ENCODE data around the gene RPS6KB1.
"Not testable (repeated sequence)": the region's sequence is repeated elsewhere in the genome, so short reads cannot be mapped to it uniquely, and the experiment has no call there.

Gene RPS6KB1

GRCh38 chr17:59941131-59941530 is 48.2 kb downstream of the RPS6KB1 start:
- no peak for TF ChIP-seq POLR2A (IDR thresholded peaks at IDR 0.05; ENCODE audit: low read depth, low read length)
- FAIRE-seq, result no peak
- DNase-seq (ENCODE audit: insufficient read length, low spot score), result no peak

DNA sequence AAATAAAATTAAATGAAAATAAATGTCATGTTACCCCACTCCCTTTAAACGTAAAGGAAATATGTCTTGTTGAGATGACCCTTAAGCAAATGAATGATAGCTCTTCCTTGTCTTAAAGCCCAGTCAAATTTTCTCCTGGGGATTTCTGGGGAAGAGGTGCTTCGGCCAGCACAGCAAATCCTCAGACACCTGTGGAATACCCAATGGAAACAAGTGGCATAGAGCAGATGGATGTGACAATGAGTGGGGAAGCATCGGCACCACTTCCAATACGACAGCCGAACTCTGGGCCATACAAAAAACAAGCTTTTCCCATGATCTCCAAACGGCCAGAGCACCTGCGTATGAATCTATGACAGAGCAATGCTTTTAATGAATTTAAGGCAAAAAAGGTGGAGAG is 53.5 kb downstream of the RPS6KB1 start:
- not testable (repeated sequence) for DNase-seq (ENCODE audit: insufficient read length, low spot score); FAIRE-seq

DNA sequence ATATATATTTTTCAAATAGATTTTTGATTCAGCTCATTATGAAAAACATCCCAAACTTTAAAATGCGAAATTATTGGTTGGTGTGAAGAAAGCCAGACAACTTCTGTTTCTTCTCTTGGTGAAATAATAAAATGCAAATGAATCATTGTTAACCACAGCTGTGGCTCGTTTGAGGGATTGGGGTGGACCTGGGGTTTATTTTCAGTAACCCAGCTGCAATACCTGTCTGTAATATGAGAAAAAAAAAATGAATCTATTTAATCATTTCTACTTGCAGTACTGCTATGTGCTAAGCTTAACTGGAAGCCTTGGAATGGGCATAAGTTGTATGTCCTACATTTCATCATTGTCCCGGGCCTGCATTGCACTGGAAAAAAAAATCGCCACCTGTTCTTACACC is 54.4 kb downstream of the RPS6KB1 start:
- peak; percentile 57 for FAIRE-seq
- DNase-seq (ENCODE audit: insufficient read length, low spot score), result not testable (repeated sequence)

GRCh38 chr17:59950049-59950448 is 57.1 kb downstream of the RPS6KB1 start:
- no peak for TF ChIP-seq POLR2A (IDR thresholded peaks at IDR 0.05; ENCODE audit: low read depth, low read length)
- FAIRE-seq (no peak), DNase-seq (ENCODE audit: insufficient read length, low spot score) (no peak)

- FAIRE-seq (no peak), DNase-seq (ENCODE audit: insufficient read length, low spot score) (no peak)
- no peak for TF ChIP-seq POLR2A (IDR thresholded peaks at IDR 0.05; ENCODE audit: low read depth, low read length)
Measured at GRCh38 chr17:59954856-59955255, 61.9 kb downstream of the RPS6KB1 start.

DNA sequence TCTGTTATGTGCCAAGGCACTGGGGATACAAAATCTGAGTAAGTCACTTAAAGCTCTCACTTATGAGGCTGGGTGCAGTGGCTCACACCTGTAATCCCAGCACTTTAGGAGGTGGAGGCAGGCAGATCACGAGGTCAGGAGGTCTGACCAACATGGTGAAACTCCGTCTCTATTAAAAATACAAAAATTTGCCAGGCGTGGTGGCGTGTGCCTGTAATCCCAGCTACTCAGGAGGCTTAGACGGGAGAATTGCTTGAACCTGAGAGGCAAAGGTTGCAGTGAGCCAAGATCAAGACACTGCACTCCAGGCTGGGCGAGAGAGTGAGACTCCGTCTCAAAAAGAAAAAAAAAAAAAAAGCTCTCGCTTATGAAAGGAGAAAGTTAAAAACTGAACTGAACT is 66.7 kb downstream of the RPS6KB1 start:
- not testable (repeated sequence) for DNase-seq (ENCODE audit: insufficient read length, low spot score); FAIRE-seq

DNA sequence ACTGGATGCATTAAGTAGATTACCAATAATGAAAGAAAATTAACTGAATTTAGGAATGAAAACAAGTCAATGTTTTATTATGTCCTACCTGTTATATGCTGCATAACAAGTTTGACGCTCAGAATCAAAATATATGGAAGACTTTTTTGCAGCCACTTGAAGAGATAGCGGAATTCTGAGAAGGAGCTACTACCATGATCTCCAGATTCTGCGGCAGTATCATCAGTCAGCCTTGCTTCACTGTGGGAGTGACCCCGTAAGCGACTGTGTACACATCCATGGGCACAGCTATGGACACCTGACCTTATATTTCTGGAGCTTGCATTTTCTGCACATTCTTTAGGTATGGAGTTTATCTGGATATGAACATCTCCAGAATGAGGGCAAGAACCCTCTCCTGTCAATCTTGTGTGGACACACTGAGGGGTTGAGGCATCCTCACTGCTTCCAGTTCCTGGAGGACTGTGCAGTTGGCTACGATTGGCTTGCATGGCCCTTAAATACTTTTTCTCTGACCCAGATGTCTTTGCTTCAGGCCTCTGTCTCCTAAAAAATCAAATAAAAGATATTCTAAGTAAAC is 69.9 kb downstream of the RPS6KB1 start:
- DNase-seq (ENCODE audit: insufficient read length, low spot score) (no peak), FAIRE-seq (no peak)
- TF ChIP-seq POLR2A (IDR thresholded peaks at IDR 0.05; ENCODE audit: low read depth, low read length), result no peak

- FAIRE-seq (no peak), DNase-seq (ENCODE audit: insufficient read length, low spot score) (peak; percentile 53)
- TF ChIP-seq POLR2A (IDR thresholded peaks at IDR 0.05; ENCODE audit: low read depth, low read length), result no peak
Measured at GRCh38 chr17:59963738-59964481, 71.0 kb downstream of the RPS6KB1 start.

DNA sequence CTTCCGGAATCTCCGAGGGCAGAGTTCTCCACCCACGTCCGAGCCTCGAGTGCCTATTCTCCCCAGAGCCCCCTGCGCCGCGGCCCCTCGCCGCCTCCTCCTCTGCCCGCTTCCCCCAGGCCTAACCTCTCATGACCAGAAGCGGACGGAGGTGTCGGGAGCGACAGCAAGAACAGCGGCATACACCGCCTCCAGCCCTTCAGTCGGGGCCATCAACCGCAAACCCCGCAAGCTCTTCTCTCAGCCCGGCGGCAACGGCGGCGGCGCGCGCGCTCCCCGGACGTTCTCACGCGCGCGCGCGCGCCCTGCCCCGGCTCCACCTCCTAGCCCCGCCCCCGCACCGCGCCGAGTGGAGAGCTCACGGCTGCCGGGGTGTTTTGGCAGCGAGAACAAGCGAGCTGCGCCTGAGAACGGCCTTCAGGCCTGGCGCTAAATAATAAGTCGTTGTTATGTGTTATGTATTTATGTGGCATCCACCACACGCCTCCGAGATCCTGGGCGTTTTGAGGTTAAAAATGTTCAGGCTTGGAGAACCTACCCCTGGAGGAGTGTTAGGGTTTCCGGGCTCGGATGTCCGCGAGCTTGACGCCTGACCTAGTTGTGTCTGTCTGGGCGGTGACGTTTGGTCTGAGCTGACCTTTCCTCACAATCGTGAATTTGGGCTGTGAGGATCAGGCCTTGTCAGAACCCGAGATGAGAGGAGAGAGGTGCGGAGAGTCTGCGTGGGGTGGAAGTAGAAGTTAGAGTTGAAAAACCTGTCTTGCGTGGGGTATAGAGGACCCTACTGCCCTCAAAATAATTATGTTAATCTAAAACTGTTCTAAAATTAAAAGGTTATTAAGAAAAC is 71.8 kb downstream of the RPS6KB1 start, which contains the start of gene RNFT1:
RNFT1 (minus strand) TSS at position 259 of the 847 bp plus-strand sequence; CDS start at position 182, 77 bp downstream.
- no peak for FAIRE-seq
- peak; percentile 89 for DNase-seq (ENCODE audit: insufficient read length, low spot score)
- peak; percentile 87 for TF ChIP-seq POLR2A (IDR thresholded peaks at IDR 0.05; ENCODE audit: low read depth, low read length)

- not testable (repeated sequence) for FAIRE-seq
Measured at GRCh38 chr17:59971771-59972170, 78.8 kb downstream of the RPS6KB1 start.

DNA sequence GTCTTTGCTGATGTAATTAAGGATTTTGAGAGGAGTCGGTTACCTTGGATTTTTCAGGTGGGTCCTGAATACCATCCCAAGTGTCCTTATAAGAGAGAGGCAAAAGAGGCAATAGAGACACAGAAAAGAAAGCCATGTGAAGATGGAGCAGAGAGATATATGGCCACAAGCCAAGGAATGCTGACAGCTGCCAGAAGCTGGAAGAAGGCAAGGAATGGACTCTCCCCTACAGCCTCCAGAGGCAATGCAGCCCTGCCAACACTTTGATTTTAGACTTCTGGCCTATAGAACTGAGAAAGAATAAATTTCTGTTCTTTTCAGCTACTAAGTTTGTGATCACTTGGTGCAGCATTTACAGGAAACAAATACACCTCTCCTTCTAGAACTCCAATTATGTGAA is 79.9 kb downstream of the RPS6KB1 start:
- TF ChIP-seq POLR2A (IDR thresholded peaks at IDR 0.05; ENCODE audit: low read depth, low read length), result no peak
- FAIRE-seq (no peak), DNase-seq (ENCODE audit: insufficient read length, low spot score) (no peak)

More at GRCh38 chr17:59971771-59972170, 78.8 kb downstream of the RPS6KB1 start:
- DNase-seq (ENCODE audit: insufficient read length, low spot score), result not testable (repeated sequence)

GRCh38 chr17:59973483-59973882 is 80.6 kb downstream of the RPS6KB1 start:
- FAIRE-seq; DNase-seq (ENCODE audit: insufficient read length, low spot score): not testable (repeated sequence)

DNA sequence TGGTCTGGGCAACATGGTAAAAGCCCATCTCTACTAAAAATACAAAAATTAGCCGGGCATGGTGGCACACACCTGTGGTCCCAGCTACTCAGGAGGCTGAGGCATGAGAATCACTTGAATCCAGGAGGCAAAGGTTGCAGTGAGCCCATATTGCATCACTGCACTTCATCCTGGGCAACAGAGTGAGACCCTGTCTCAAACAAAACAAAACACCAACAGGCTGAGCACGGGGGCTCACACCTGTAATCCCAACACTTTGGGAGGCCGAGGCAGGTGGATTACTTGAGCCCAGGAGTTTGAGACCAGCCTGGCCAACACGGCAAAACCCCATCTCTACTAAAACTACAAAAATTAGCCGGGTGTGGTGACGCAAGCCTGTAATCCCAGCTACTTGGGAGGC is 82.2 kb downstream of the RPS6KB1 start:
- not testable (repeated sequence) for FAIRE-seq; DNase-seq (ENCODE audit: insufficient read length, low spot score)

DNA sequence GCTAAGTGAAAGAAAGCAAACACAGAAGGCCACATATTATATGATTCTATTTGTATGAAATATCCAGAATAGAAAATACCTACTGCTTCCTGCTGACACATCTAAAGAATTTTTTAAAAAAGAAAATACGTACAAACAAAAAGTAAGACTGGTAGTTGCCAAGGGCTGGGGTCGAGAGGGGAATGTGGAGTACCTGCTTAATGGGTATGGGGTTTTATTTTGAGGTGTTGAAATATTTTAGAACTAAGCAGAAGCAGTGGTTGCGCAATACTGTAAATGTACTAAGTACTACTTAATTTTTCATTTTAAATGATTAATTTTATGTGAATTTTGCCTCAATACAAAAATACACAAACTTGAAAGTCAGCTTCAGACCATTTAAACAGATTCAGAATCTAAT is 103.7 kb downstream of the RPS6KB1 start:
- not testable (repeated sequence) for DNase-seq (ENCODE audit: insufficient read length, low spot score)
- FAIRE-seq, result peak; percentile 75
